GM23338 (cell line): ENCODE data around the gene FGF4. TPM values are rescaled to one million over a fixed set of nuclear protein-coding genes. Genes with fewer than 3 reads are reported as not detected.

Experiments
- ATAC-seq: fragments of 200-7000 bp; cut with Tn5 transposase; 3 replicates; pipeline ENCODE4 v1.9.1; 2020
- DNase-seq: peaks from one replicate; pipeline ENCODE4 v3.0.0-alpha.2; 2015; ENCODE audit warnings: low spot score
- H2AFZ ChIP-seq: fragments of 200-600 bp; sonication (generic); 2 replicates; pipeline ENCODE4 v1.8.0; 2016; ENCODE audit warnings: antibody characterized with exemption, mild to moderate bottlenecking, moderate library complexity
- H3F3A ChIP-seq: fragments of 200-600 bp; sonication (generic); replicated peaks from 2 replicates; pipeline ENCODE4 v1.8.0; 2017; ENCODE audit warnings: antibody characterized with exemption, mixed run types, low read depth
- H3K27ac ChIP-seq: fragments of 200-600 bp; sonication (generic); 2 replicates; pipeline ENCODE4 v1.6.1; 2016; ENCODE audit warnings: low read depth
- H3K27me3 ChIP-seq: fragments of 200-600 bp; sonication (generic); 2 replicates; pipeline ENCODE4 v1.8.0; 2016; ENCODE audit warnings: mild to moderate bottlenecking, mixed run types, moderate library complexity; ENCODE audit not compliant: insufficient read depth
- H3K36me3 ChIP-seq: fragments of 200-600 bp; sonication (generic); 2 replicates; pipeline ENCODE4 v1.8.0; 2016; ENCODE audit warnings: mild to moderate bottlenecking; ENCODE audit not compliant: insufficient read depth
- H3K4me1 ChIP-seq: fragments of 200-600 bp; sonication (generic); 2 replicates; pipeline ENCODE4 v1.8.0; 2016; ENCODE audit warnings: mild to moderate bottlenecking, moderate library complexity; ENCODE audit not compliant: insufficient read depth
- H3K4me2 ChIP-seq: fragments of 200-600 bp; sonication (generic); 2 replicates; pipeline ENCODE4 v1.7.1; 2017; ENCODE audit warnings: mixed run types
- H3K4me3 ChIP-seq: fragments of 200-600 bp; sonication (generic); 2 replicates; pipeline ENCODE4 v1.6.1; 2016; ENCODE audit warnings: mixed run types
- H3K79me2 ChIP-seq: fragments of 200-600 bp; sonication (generic); replicated peaks from 2 replicates; pipeline ENCODE4 v1.8.0; 2017; ENCODE audit warnings: mild to moderate bottlenecking; ENCODE audit not compliant: insufficient read depth
- H3K9me2 ChIP-seq: fragments of 200-600 bp; sonication (generic); 2 replicates; pipeline ENCODE4 v1.8.0; 2017; ENCODE audit not compliant: insufficient read depth
- H4K20me1 ChIP-seq: fragments of 200-600 bp; sonication (generic); replicated peaks from 2 replicates; pipeline ENCODE4 v1.8.0; 2017; ENCODE audit warnings: mild to moderate bottlenecking; ENCODE audit not compliant: insufficient read depth
- H3K27ac Mint-ChIP-seq: 2 replicates; pipeline ENCODE4 v1.8.0; 2020; ENCODE audit warnings: inconsistent platforms, mild to moderate bottlenecking, moderate library complexity, mixed read lengths
- H3K27me3 Mint-ChIP-seq: 3 replicates; pipeline ENCODE4 v1.8.0; 2022; ENCODE audit warnings: low read depth, mild to moderate bottlenecking, moderate library complexity, mixed read lengths, inconsistent platforms; ENCODE audit not compliant: insufficient read depth, poor library complexity
- H3K36me3 Mint-ChIP-seq: 3 replicates; pipeline ENCODE4 v1.8.0; 2021; ENCODE audit warnings: low read depth, mild to moderate bottlenecking, inconsistent platforms, moderate library complexity, mixed read lengths
- H3K4me1 Mint-ChIP-seq: 3 replicates; pipeline ENCODE4 v1.8.0; 2020; ENCODE audit warnings: mild to moderate bottlenecking, inconsistent platforms, mixed read lengths
- H3K4me3 Mint-ChIP-seq: 3 replicates; pipeline ENCODE4 v1.8.0; 2021; ENCODE audit warnings: moderate library complexity, mild to moderate bottlenecking, inconsistent platforms, mixed read lengths
- H3K9me3 Mint-ChIP-seq: 3 replicates; pipeline ENCODE4 v1.8.0; 2020; ENCODE audit warnings: moderate library complexity, mild to moderate bottlenecking, inconsistent platforms, mixed read lengths
- CREB1 ChIP-seq: fragments of 250-450 bp; sonication (Bioruptor Pico); IDR thresholded peaks from 2 replicates; pipeline ENCODE4 v1.5.0; 2020; ENCODE audit warnings: low read depth, mild to moderate bottlenecking, moderate library complexity
- CTCF ChIP-seq, 2 experiments: fragments of 200-600 bp in 1 of 2; sonication (generic) in 1 of 2; conservative IDR thresholded peaks; 2 replicates each; pipeline versions ENCODE4 v1.5.1 to v1.6.1; 2016 to 2017; ENCODE audit warnings: antibody characterized with exemption in 2 of 2, low read depth in 2 of 2, mild to moderate bottlenecking in 2 of 2, moderate library complexity in 1 of 2
- ETS1 ChIP-seq: IDR thresholded peaks from 2 replicates; pipeline ENCODE4 v1.6.1; 2016; ENCODE audit warnings: antibody characterized with exemption
- EZH2 ChIP-seq: fragments of 200-600 bp; sonication (generic); IDR thresholded peaks from one replicate; pipeline ENCODE4 v1.8.0; 2017; ENCODE audit warnings: antibody characterized with exemption, mild to moderate bottlenecking, low read depth; ENCODE audit not compliant: unreplicated experiment
- EZH2phosphoT487 ChIP-seq: fragments of 200-600 bp; sonication (generic); IDR thresholded peaks from one replicate; pipeline ENCODE4 v1.8.1; 2018; ENCODE audit warnings: antibody characterized with exemption; ENCODE audit not compliant: unreplicated experiment
- JUNB ChIP-seq: IDR thresholded peaks from one replicate; pipeline ENCODE4 v1.6.1; 2016; ENCODE audit warnings: antibody characterized with exemption; ENCODE audit not compliant: unreplicated experiment
- NANOG ChIP-seq: IDR thresholded peaks from 2 replicates; pipeline ENCODE4 v1.6.1; 2016; ENCODE audit warnings: antibody characterized with exemption, borderline replicate concordance
- POLR2AphosphoS5 ChIP-seq: IDR thresholded peaks from 2 replicates; pipeline ENCODE4 v1.6.1; 2016; ENCODE audit warnings: antibody characterized with exemption, low read depth
- REST ChIP-seq: IDR thresholded peaks from one replicate; pipeline ENCODE4 v1.6.1; 2018; ENCODE audit warnings: antibody characterized with exemption; ENCODE audit not compliant: unreplicated experiment
- STAT1 ChIP-seq: IDR thresholded peaks from one replicate; pipeline ENCODE4 v1.6.1; 2016; ENCODE audit warnings: antibody characterized with exemption; ENCODE audit not compliant: unreplicated experiment
- ZNF114 ChIP-seq: fragments of 250-450 bp; sonication (Bioruptor Pico); IDR thresholded peaks from 2 replicates; pipeline ENCODE4 v1.5.0; 2020; ENCODE audit warnings: mild to moderate bottlenecking, moderate library complexity
- ZNF331 ChIP-seq: fragments of 250-450 bp; sonication (Bioruptor Pico); IDR thresholded peaks from 2 replicates; pipeline ENCODE4 v1.5.0; 2020; ENCODE audit warnings: low read depth, mild to moderate bottlenecking, moderate library complexity
- ZNF462 ChIP-seq: fragments of 250-450 bp; sonication (Bioruptor Pico); IDR thresholded peaks from 2 replicates; pipeline ENCODE4 v1.5.0; 2020; ENCODE audit warnings: mild to moderate bottlenecking, moderate library complexity
- polyA plus RNA-seq: library from polyadenylated mRNA; unstranded; fragments of >200 nt; fragmentation: Nextera tagmentation; extraction: Ambion mirVana; gene quantifications from 2 replicates; pipeline ENCODE4 v1.2.1, GENCODE V29; 2016
- total RNA-seq: library from RNA; depleted of rRNA; stranded (reverse); fragments of >200 nt; shearing (Covaris generic); gene quantifications from 2 replicates; pipeline ENCODE4 v1.2.3, GENCODE V29; 2014

Gene FGF4
- total and polyA plus RNA-seq, 2 experiments from 2014 or later, result 4.8 to 13.1 TPM

- Histone ChIP-seq H2AFZ (no peak overlapping the region), H4K20me1 (no peaks in the 10 kb centered on the region), H3K9me2 (no peaks in the 10 kb centered on the region; the same call in 1 of the 2 replicates), H3F3A (no peaks in the 10 kb centered on the region), H3K36me3 (no peaks in the 10 kb centered on the region), H3K4me2 (no peak overlapping the region), H3K4me1 (no peaks in the 10 kb centered on the region), H3K4me3 (no peak overlapping the region), H3K79me2 (no peaks in the 10 kb centered on the region), H3K27me3 (no peaks in the 10 kb centered on the region), H3K27ac (no peak overlapping the region)
- H3K4me3 Mint-ChIP-seq, result no peak overlapping the region
- ATAC-seq (no peak), DNase-seq (no peak)
- peaks cover 3% of the 10 kb centered on the region; the same call in 2 of the 3 replicates for H3K4me1 Mint-ChIP-seq
- TF ChIP-seq CTCF (conservative IDR thresholded peaks at IDR 0.05; ENCODE audit: low read depth in 2 of 2) (no peak), STAT1 (no peak), ZNF331 (no peak), EZH2 (no peak), CREB1 (CRISPR knock-in tag) (no peak), REST (no peak), POLR2AphosphoS5 (no peak), ZNF462 (no peak), EZH2phosphoT487 (no peak), JUNB (no peak), ETS1 (no peak), NANOG (no peak), ZNF114 (CRISPR knock-in tag) (no peak)
- peaks cover 11% of the 10 kb centered on the region; the same call in 2 of the 3 replicates for H3K9me3 Mint-ChIP-seq
- no peak overlapping the region for H3K27ac Mint-ChIP-seq
- no peaks in the 10 kb centered on the region for H3K36me3 Mint-ChIP-seq
- H3K27me3 Mint-ChIP-seq, result peaks cover 27% of the 10 kb centered on the region
Observed at GRCh38 chr11:69803604-69804218, 28.6 kb upstream of the FGF4 start.
